Endothelial cell of umbilical vein (primary cell): ENCODE results near the gene FRYL. TPM values are rescaled to one million over a fixed set of nuclear protein-coding genes. Genes with fewer than 3 reads are reported as not detected.

ENCODE experiments used
- BruUV-seq: library from RNA; stranded (reverse); fragments of 400-500 nt; replicated peaks from 2 replicates; lab custom pipeline; 2021; lab: Mats Ljungman, UMichigan
- CTCF ChIA-PET: fragments of 300-600, 350-600 bp; sonication (Branson Sonifier 250); formaldehyde crosslinking; loops from one replicate; lab custom pipeline; 2021; ENCODE audit warnings: antibody characterized with exemption, inconsistent platforms; lab: Charles Lee
- POLR2A ChIA-PET: fragments of 300-600, 350-600 bp; sonication (Branson Sonifier 250); formaldehyde crosslinking; loops from one replicate; lab custom pipeline; 2021; ENCODE audit warnings: antibody characterized with exemption, inconsistent platforms; lab: Charles Lee
- DNase-seq: peaks from one replicate; pipeline ENCODE4 v3.0.0-alpha.2; 2011; ENCODE audit warnings: low read depth, low spot score
- FAIRE-seq: peaks from 2 replicates; lab custom pipeline; 2011; peaks lifted over from hg19 to GRCh38; lab: Jason Lieb, UNC
- H2AFZ ChIP-seq: 2 replicates; pipeline ENCODE4 v1.6.0; 2012; ENCODE audit warnings: low read depth, low read length, control low read depth, inconsistent platforms
- H3K27ac ChIP-seq: 2 replicates; pipeline ENCODE4 v1.5.1; 2011; ENCODE audit warnings: low read depth, mild to moderate bottlenecking, control low read depth, low read length, moderate library complexity; ENCODE audit not compliant: insufficient read depth
- H3K27me3 ChIP-seq, 2 experiments: 2 replicates each; pipeline versions ENCODE4 v1.6.0 to v1.6.1; 2011; ENCODE audit warnings: low read length in 2 of 2, mixed read lengths in 1 of 2; ENCODE audit not compliant: control insufficient read depth in 2 of 2, insufficient read depth in 2 of 2
- H3K36me3 ChIP-seq, 2 experiments: 2 replicates in 1 of 2; 3 replicates in 1 of 2; pipeline ENCODE4 v1.5.1; 2011; ENCODE audit warnings: low read length in 2 of 2, mild to moderate bottlenecking in 1 of 2, moderate library complexity in 1 of 2; ENCODE audit not compliant: control insufficient read depth in 2 of 2, insufficient read depth in 2 of 2; ENCODE audit errors: extremely low read depth in 1 of 2
- H3K4me1 ChIP-seq: 3 replicates; pipeline ENCODE4 v1.5.1; 2011; ENCODE audit warnings: mild to moderate bottlenecking, low read length; ENCODE audit not compliant: control insufficient read depth, insufficient read depth; ENCODE audit errors: extremely low read depth
- H3K4me2 ChIP-seq: 2 replicates; pipeline ENCODE4 v1.6.1; 2011; ENCODE audit warnings: low read length, control low read depth, mixed read lengths; ENCODE audit not compliant: insufficient read depth
- H3K4me3 ChIP-seq, 3 experiments: fragments of 200-600 bp in 1 of 3; sonication (generic), shearing (Covaris generic) in 1 of 3; replicated peaks in 1 of 3; 2 replicates each; pipeline ENCODE4 v1.5.1; 2011 to 2016; ENCODE audit warnings: control low read depth in 3 of 3, low read length in 3 of 3, mild to moderate bottlenecking in 2 of 3, inconsistent platforms in 1 of 3, low read depth in 1 of 3, moderate library complexity in 1 of 3; ENCODE audit not compliant: insufficient read depth in 1 of 3
- H3K79me2 ChIP-seq: 2 replicates; pipeline ENCODE4 v1.6.0; 2012; ENCODE audit warnings: low read length, inconsistent platforms; ENCODE audit not compliant: control insufficient read depth, insufficient read depth
- H3K9ac ChIP-seq: replicated peaks from 2 replicates; pipeline ENCODE3; 2011; ENCODE audit warnings: low read length, control low read depth; ENCODE audit not compliant: insufficient read depth; ENCODE audit errors: extremely low read depth
- H3K9me1 ChIP-seq: replicated peaks from 3 replicates; pipeline ENCODE4 v1.6.0; 2011; ENCODE audit warnings: mild to moderate bottlenecking, low read length; ENCODE audit not compliant: control insufficient read depth, insufficient read depth; ENCODE audit errors: extremely low read depth
- H3K9me3 ChIP-seq: replicated peaks from 2 replicates; pipeline ENCODE4 v1.5.1; 2012; ENCODE audit warnings: low read length, inconsistent platforms; ENCODE audit not compliant: control insufficient read depth, insufficient read depth
- H4K20me1 ChIP-seq: replicated peaks from 2 replicates; pipeline ENCODE3; 2011; ENCODE audit warnings: mild to moderate bottlenecking, low read length; ENCODE audit not compliant: control insufficient read depth, insufficient read depth; ENCODE audit errors: extremely low read depth
- CTCF ChIP-seq, 2 donors: IDR thresholded peaks; 1 replicate in 1 of 2; 2 replicates in 1 of 2; pipeline ENCODE4 v1.5.1; 2011; ENCODE audit warnings: low read length in 2 of 2, mild to moderate bottlenecking in 2 of 2, moderate library complexity in 2 of 2, control low read depth in 1 of 2, inconsistent platforms in 1 of 2, low read depth in 1 of 2; ENCODE audit not compliant: insufficient read depth in 1 of 2; ENCODE audit errors: extremely low read depth in 1 of 2
- EZH2 ChIP-seq: IDR thresholded peaks from 2 replicates; pipeline ENCODE4 v1.6.1; 2012; ENCODE audit warnings: borderline replicate concordance, low read depth, mild to moderate bottlenecking, moderate library complexity, low read length, inconsistent platforms; ENCODE audit not compliant: severe bottlenecking
- FOS ChIP-seq: IDR thresholded peaks from 2 replicates; pipeline ENCODE4 v1.6.1; 2011; ENCODE audit warnings: mild to moderate bottlenecking, low read length, moderate library complexity, borderline replicate concordance; ENCODE audit not compliant: insufficient read depth
- GATA2 ChIP-seq: IDR thresholded peaks from 2 replicates; pipeline ENCODE4 v1.7.0; 2011; ENCODE audit warnings: low read depth, mild to moderate bottlenecking, moderate library complexity, mixed read lengths, low read length; ENCODE audit not compliant: insufficient read length, insufficient read depth
- MYC ChIP-seq: IDR thresholded peaks from one replicate; pipeline ENCODE4 v1.6.1; 2011; ENCODE audit warnings: mild to moderate bottlenecking, low read depth, low read length
- POLR2A ChIP-seq: IDR thresholded peaks from 2 replicates; pipeline ENCODE4 v1.6.1; 2012; ENCODE audit warnings: low read depth, mild to moderate bottlenecking, control low read depth, low read length
- POLR2AphosphoS5 ChIP-seq: IDR thresholded peaks from 2 replicates; pipeline ENCODE4 v1.6.1; 2012; ENCODE audit warnings: low read depth, mild to moderate bottlenecking, control low read depth, low read length, moderate library complexity; ENCODE audit not compliant: insufficient read depth
- dilution Hi-C: fragments of 300-500 bp; cut with MboI; formaldehyde crosslinking; loops from one replicate; pipeline ENCODE4 v1.15.0; 2019; ENCODE audit warnings: low sequenced_read_pairs; ENCODE audit not compliant: extremely low pct_ligation_motif_present
- intact Hi-C: fragments of 100-400 bp; cut with micrococcal nuclease; formaldehyde crosslinking; loops from one replicate; pipeline ENCODE4 v1.10.0; 2022
- polyA plus RNA-seq, 4 experiments: library from polyadenylated mRNA; depleted of rRNA in 3 of 4; stranded (reverse) in 3 of 4; unstranded in 1 of 4; fragments of >200 nt; gene quantifications; 2 replicates each; pipeline versions ENCODE4 v1.2.1 to v1.2.3, GENCODE V29; 2011 to 2012; ENCODE audit warnings: missing spikeins in 1 of 4
- total RNA-seq: library from RNA; stranded (reverse); gene quantifications from 2 replicates; pipeline ENCODE4 v1.2.3, GENCODE V29; 2021

Gene FRYL
- total and polyA plus RNA-seq, 2 donors (not counting 3 experiments of a cell fraction or from before 2014, with no cell fraction given), result 17.0 to 84.9 TPM

DNA sequence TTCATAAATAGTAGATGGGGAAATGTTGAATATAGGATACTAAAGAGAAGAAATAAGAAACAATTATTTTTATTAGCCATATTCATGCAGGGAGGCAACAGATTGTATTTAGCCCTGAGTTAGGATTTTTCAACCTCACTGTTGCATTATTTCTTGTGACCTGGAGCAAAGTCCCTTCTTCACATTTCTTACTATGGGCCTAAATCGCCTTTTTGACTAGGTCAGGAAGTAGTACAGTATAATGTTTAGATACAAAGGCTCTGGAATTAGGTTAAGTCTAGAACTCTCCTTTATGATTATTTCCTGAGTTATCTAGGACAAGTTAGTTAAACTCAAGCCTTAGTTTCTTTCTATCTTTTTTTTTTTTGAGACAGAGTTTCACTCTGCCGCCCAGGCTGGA is 88.0 kb downstream of the FRYL start:
- Histone ChIP-seq H3K4me1 (no peaks in the 10 kb centered on the region), H3K27ac (no peak overlapping the region), H4K20me1 (peaks cover 3% of the 10 kb centered on the region), H3K27me3 (no peaks in the 10 kb centered on the region), H3K9me3 (no peaks in the 10 kb centered on the region), H3K79me2 (peaks cover 70% of the 10 kb centered on the region), H3K4me2 (no peak overlapping the region), H3K36me3 (no peaks in the 10 kb centered on the region), H2AFZ (no peak overlapping the region), H3K9me1 (no peaks in the 10 kb centered on the region), H3K4me3 (no peak overlapping the region), H3K9ac (no peak overlapping the region)
- dilution Hi-C loops, result no loop called here
- DNase-seq (no peak), FAIRE-seq (no peak)
- TF ChIP-seq CTCF (IDR thresholded peaks at IDR 0.05; ENCODE audit: extremely low read depth in 1 of 2, insufficient read depth in 1 of 2, low read depth in 1 of 2, low read length in 2 of 2) (no peak), POLR2AphosphoS5 (no peak), GATA2 (no peak)
- ChIA-PET POLR2A (no interaction called here), CTCF (no interaction called here)
- intact Hi-C loops, result loop anchor here (10.0 kb wide), 1 partner anchor 143 kb away; the partner anchor contains the start of gene OCIAD1
- no TSS peak for BruUV-seq

DNA sequence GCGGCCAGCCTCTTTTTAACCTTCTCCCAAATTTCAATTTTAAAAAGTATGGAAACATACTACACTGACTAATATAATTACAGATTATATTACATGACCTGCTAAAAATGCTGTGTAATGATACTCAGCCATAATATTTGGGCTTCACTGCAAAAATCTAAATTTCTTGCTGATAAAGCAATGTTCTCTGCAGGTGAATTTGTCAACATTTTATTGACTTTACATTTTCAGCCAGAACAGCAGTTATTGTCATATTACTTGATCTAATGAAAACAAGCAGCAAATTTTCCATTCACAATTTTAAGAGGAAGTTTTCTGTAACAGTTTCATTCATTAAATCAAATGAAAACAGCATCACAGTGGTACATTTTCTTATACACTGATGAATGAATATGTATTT is 91.1 kb downstream of the FRYL start:
- H4K20me1 ChIP-seq, result peaks cover 2% of the 10 kb centered on the region
- H2AFZ ChIP-seq, result no peak overlapping the region
- no peak for TF ChIP-seq POLR2A
- no peak for TF ChIP-seq EZH2
- no peak for TF ChIP-seq MYC
- TF ChIP-seq FOS, result no peak
- TF ChIP-seq CTCF (IDR thresholded peaks at IDR 0.05; ENCODE audit: extremely low read depth in 1 of 2, insufficient read depth in 1 of 2, low read depth in 1 of 2, low read length in 2 of 2), result no peak
- TF ChIP-seq POLR2AphosphoS5, result no peak
- BruUV-seq, result no TSS peak
- no peak overlapping the region for H3K4me3 ChIP-seq
- peaks cover 60% of the 10 kb centered on the region for H3K79me2 ChIP-seq
- H3K27ac ChIP-seq, result no peak overlapping the region
- H3K9ac ChIP-seq, result no peak overlapping the region
- POLR2A ChIA-PET, result interaction anchor here (0.7 kb wide), 1 partner anchor 63 kb away, joined by 5 read pairs; no protein-coding TSS in a partner anchor
- no peaks in the 10 kb centered on the region for H3K36me3 ChIP-seq
- FAIRE-seq (no peak), DNase-seq (no peak)
- H3K9me1 ChIP-seq, result no peaks in the 10 kb centered on the region
- intact Hi-C loops (no loop called here), dilution Hi-C loops (no loop called here)
- CTCF ChIA-PET, result interaction anchor here (0.7 to 2.0 kb wide), 2 partner anchors 9 to 147 kb away, joined by 3 to 5 read pairs; no protein-coding TSS in a partner anchor
- no peaks in the 10 kb centered on the region for H3K9me3 ChIP-seq
- peaks cover 5% of the 10 kb centered on the region for H3K4me1 ChIP-seq
- no peak overlapping the region for H3K4me2 ChIP-seq
- no peaks in the 10 kb centered on the region for H3K27me3 ChIP-seq
